Embryonic facial prominence (tissue), 1 donor: ENCODE data around the gene CAMK1D.
"Not testable (repeated sequence)": the region's sequence is repeated elsewhere in the genome, so short reads cannot be mapped to it uniquely, and the experiment has no call there.

Experiments
- DNase-seq: peaks from one replicate; pipeline ENCODE4 v3.0.0-alpha.2; 2016; ENCODE audit errors: extremely low spot score

The CAMK1D gene

GRCh38 chr10:12492016-12492415 is 142.7 kb downstream of the CAMK1D start:
- no peak for DNase-seq

DNA sequence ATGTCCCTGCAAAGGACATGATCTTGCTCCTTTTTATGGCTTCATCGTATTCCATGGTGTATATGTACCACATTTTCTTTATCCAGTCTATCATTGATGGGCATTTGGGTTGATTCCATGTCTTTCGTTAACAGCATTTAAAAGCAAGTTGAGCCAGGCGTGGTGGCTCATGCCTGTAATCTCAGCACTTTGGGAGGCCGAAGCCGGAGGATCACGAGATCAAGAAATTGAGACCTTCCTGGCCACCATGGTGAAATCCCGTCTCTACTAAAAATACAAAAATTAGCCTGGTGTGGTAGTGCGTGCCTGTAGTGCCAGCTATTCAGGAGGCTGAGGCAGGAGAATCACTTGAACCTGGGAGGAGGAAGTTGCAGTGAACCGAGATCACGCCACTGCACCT is 147.7 kb downstream of the CAMK1D start:
- not testable (repeated sequence) for DNase-seq

- no peak for DNase-seq
Measured at GRCh38 chr10:12499076-12499986, 150.0 kb downstream of the CAMK1D start.

GRCh38 chr10:12500381-12501303 is 151.3 kb downstream of the CAMK1D start:
- DNase-seq: no peak

- no peak for DNase-seq
Measured at GRCh38 chr10:12501324-12501723, 152.0 kb downstream of the CAMK1D start.

- DNase-seq: no peak
Measured at GRCh38 chr10:12501841-12502525, 152.6 kb downstream of the CAMK1D start.

DNA sequence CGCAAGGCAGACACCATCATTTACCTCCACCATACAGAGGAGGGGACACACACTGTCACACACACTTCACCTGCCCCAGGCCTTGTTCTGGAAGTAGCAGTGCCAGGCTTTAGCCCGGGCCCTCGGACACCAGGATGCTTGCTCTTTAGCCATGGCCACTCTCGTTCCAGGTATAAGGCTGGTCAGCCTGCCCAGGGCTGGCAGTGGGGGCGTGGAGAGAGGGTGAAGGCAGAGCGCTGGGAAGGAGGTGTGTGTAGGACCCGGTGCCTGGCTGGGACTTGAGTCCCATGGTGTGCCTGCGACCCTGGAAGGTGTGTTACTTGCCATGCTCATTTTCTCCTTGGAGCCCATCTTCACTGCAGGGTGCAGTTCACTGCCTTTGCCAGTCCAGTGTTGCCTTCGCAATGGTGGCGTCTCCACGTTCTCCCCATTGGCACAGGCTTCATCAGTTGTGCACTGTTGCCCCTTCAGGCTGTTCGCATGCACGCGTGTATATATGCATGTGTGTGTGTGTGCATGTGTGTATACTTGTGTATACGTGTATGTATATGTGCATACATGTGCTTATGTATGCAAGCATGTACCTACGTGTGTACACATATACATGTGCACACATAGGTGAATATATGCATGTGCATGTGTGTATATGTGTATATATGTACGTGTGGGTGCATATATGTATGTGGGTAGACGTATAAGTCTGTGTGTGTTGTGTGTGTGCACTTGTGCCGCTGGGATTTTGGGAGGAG is 153.4 kb downstream of the CAMK1D start:
- no peak for DNase-seq

- no peak for DNase-seq
Measured at GRCh38 chr10:12503311-12503710, 154.0 kb downstream of the CAMK1D start.

GRCh38 chr10:12504176-12504575 is 154.8 kb downstream of the CAMK1D start:
- DNase-seq: no peak

DNA sequence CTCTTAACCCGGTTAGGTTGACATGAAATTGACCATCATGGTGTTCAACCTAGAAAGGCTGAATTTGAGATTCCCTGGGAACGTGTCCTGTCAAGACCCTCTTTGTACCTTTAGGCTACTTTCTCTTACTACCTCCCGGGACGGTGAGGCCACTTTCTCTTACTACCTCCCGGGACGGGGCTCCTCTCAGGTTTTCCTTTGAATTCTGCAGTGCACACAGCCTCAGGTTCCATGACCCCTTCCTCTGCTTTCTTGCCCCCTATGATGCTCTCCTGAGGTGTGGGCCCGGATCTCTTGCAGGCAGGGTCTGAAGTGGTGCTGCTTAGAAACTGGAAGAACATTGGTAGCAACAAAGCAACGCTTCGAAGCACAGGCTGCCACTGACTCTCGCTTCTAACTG is 155.3 kb downstream of the CAMK1D start:
- no peak for DNase-seq

GRCh38 chr10:12505683-12506082 is 156.3 kb downstream of the CAMK1D start:
- no peak for DNase-seq

DNA sequence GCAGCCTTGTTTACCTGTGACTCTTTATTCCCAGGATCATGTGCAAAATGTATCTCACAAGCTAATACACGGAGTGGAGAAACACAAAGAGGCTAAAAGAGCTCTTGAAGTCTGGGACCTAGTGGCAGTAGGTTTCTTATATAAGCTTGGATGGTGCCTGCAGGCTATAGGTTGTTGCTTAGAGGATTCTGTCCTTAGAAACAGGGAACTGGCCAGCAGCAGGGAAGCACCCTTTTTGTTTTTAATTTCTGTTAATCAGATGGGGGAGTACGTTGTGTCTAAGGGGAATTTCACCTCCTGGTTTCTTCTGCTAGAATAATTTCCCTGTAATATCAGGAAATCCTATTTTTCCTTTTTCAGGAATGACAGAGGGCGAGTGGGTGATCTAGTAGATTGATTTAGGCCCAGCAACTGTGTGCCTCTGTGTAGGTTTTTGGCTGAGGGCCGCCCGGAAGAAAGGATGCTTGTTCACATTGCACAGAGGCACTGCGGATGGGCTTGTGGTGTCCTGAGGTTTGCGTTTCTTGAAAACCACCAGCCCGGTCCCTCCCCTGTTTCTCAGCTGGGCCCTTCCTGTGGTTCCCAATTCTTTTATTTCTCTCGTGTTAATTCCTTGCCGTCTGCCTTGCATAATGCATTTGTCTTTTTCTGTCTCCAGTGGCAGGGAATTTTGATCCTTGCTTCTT is 158.0 kb downstream of the CAMK1D start:
- DNase-seq: no peak

DNA sequence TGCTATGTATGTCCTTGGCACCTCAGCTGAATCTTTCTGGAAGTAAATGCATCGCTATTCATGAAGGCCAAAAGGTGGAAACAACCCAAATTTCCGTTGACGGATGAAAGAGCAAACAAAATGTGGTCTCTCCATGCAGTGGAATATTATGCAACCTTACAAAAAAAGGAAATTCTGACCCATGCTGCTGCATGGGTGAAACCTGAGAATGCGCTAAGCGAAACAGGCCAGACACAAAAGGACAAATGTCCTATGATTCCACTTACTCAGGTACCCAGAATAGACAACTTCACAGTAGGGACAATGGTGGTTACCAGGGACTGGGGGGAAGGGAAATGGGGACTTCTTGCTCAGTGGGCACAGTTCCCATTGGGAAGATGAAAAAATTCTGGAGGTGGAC is 158.8 kb downstream of the CAMK1D start:
- no peak for DNase-seq

- no peak for DNase-seq
Measured at GRCh38 chr10:12509016-12509793, 159.9 kb downstream of the CAMK1D start.

DNA sequence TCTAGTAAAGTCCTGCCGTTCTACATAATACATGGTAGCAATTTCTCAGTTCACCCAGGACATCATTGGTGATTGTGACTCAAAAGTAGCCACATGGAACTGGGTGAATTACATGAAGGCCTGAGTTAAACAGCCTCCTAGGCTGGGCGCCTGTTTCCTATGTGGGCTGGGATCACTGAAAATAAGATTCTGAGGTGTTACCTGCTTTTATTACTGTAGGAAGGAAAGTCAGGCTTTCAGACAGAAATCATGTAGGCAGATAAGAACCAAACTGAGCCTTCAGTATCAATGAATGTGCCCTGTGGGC is 160.4 kb downstream of the CAMK1D start:
- DNase-seq: no peak

DNA sequence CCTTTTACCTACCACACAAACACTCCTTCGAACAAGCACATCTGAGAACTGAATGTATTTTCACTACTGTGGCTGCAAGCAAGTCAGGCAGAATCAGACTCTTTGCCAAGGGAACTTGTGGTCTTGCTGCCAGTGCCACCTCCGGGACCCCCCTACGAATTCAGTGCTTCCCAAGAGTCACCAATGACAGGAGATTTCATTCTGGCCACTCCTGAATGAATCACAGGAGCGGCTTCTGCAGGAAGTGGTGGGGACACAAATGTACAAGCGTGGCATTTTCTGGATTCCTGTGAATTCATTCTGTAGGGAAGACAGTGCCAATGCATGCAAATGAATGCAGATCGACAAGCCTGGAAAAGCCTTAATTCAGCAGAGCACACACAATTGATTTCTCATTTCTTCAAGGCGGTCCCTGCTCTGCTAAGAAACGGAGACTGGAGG is 161.2 kb downstream of the CAMK1D start:
- DNase-seq: no peak

- DNase-seq: no peak
Measured at GRCh38 chr10:12510984-12511383, 161.6 kb downstream of the CAMK1D start.

DNA sequence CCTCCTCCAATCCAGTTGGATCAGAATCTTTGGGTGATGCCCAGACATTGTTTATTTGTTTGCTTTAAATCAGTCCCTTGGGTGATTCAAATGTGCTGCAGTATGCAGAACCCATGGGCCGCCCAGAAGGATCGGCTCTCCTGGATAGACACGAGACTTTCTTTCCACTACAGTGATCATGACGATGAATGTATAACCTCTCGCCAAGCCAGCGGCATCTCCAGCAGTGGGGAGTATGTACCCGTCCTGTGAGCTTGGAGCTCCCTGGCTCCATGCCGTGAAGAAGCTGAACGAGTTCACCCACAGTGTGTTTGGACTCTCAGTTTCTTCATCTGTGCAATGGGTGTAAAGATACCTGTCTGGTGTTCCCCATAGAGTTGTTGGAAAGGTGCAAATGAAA is 162.3 kb downstream of the CAMK1D start:
- DNase-seq: no peak

- no peak for DNase-seq
Measured at GRCh38 chr10:12512332-12513002, 163.1 kb downstream of the CAMK1D start.

DNA sequence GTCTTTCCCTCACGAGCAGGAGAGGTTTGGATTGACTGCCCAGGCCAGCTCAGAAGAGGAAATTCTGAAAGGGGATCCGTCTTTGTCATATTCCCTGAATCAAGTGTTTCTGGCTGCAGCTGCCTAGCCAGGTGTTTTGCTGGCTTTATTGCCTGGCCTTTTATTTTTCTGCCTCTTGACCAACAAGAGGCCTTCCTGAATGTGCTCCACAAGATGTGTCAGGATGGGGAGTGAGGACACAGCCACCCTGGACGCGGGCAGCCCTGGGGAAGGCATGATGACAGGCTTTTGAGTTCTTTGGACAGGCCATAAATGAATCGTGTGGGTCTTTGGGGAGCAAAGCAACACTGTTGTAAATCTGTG is 163.6 kb downstream of the CAMK1D start:
- no peak for DNase-seq
